Liver (tissue), 3 donors: ENCODE data around the gene EEFSEC.

Experiments used
- EGR1 ChIP-seq, 2 donors: IDR thresholded peaks; 2 replicates each; pipeline ENCODE4 v1.6.1; 2016 to 2018; ENCODE audit warnings: antibody characterized with exemption in 2 of 2, low read depth in 2 of 2
- FOXA2 ChIP-seq: IDR thresholded peaks from 2 replicates; pipeline ENCODE4 v1.6.1; 2016; ENCODE audit warnings: antibody characterized with exemption
- GABPA ChIP-seq, 2 donors: IDR thresholded peaks in 1 of 2; conservative IDR thresholded peaks in 1 of 2; 2 replicates each; pipeline ENCODE4 v1.6.1; 2016; ENCODE audit warnings: antibody characterized with exemption in 2 of 2, mild to moderate bottlenecking in 1 of 2, moderate library complexity in 1 of 2
- HNF4G ChIP-seq: IDR thresholded peaks from 2 replicates; pipeline ENCODE4 v1.6.1; 2016; ENCODE audit warnings: antibody characterized with exemption
- RAD21 ChIP-seq, 2 donors: IDR thresholded peaks; 2 replicates each; pipeline ENCODE4 v1.6.1; 2016; ENCODE audit warnings: antibody characterized with exemption in 2 of 2, mild to moderate bottlenecking in 2 of 2
- RXRA ChIP-seq, 2 donors: IDR thresholded peaks; 2 replicates each; pipeline ENCODE4 v1.6.1; 2017 to 2018; ENCODE audit warnings: antibody characterized with exemption in 2 of 2, mild to moderate bottlenecking in 1 of 2
- SP1 ChIP-seq: IDR thresholded peaks from 2 replicates; pipeline ENCODE4 v1.6.1; 2018; ENCODE audit warnings: antibody characterized with exemption, mild to moderate bottlenecking
- YY1 ChIP-seq: IDR thresholded peaks from 2 replicates; pipeline ENCODE4 v1.6.1; 2016; ENCODE audit warnings: antibody characterized with exemption, mild to moderate bottlenecking
- TF ChIP-seq, protein P1 (sequence below): fragments of 150-350 bp; IDR thresholded peaks from 2 replicates; pipeline ENCODE4 v1.5.1; 2017; ENCODE audit warnings: improper control_type of control experiment, low read depth, low read length; ENCODE audit not compliant: missing input control
- TF ChIP-seq, protein P2 (sequence below): IDR thresholded peaks from 2 replicates; pipeline ENCODE4 v1.6.1; 2016; ENCODE audit warnings: antibody characterized with exemption, mild to moderate bottlenecking
- TF ChIP-seq, protein P3 (sequence below): IDR thresholded peaks from 2 replicates; pipeline ENCODE4 v1.6.1; 2016; ENCODE audit warnings: antibody characterized with exemption
- TF ChIP-seq, protein P4 (sequence below): IDR thresholded peaks from 2 replicates; pipeline ENCODE4 v1.6.1; 2016; ENCODE audit warnings: antibody characterized with exemption
- TF ChIP-seq, protein P5 (sequence below): IDR thresholded peaks from 2 replicates; pipeline ENCODE4 v1.6.1; 2016; ENCODE audit warnings: antibody characterized with exemption
- donor health status: healthy.
- donor health status: healthy.

DNA sequence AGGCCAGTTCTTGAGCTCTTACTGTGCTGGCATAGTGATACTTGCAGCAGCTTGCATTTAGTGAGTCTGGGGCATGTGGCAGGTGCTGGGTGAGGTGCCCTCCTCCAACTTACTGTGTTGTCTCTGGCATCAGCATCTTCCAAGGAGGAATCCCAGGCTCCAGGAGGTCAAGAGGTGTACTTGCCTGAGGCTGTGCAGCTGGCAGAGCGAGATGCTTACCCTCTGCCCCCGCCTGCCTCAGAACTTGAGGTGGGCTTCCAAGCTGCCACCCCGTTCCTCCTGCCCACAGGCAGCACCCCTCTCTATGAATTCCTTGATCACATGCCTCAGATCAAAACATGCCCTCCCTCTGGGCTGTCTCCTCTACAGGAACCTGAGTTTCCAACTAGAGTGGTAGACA is 86.0 kb downstream of the EEFSEC start:
- TF ChIP-seq, protein P1, sequence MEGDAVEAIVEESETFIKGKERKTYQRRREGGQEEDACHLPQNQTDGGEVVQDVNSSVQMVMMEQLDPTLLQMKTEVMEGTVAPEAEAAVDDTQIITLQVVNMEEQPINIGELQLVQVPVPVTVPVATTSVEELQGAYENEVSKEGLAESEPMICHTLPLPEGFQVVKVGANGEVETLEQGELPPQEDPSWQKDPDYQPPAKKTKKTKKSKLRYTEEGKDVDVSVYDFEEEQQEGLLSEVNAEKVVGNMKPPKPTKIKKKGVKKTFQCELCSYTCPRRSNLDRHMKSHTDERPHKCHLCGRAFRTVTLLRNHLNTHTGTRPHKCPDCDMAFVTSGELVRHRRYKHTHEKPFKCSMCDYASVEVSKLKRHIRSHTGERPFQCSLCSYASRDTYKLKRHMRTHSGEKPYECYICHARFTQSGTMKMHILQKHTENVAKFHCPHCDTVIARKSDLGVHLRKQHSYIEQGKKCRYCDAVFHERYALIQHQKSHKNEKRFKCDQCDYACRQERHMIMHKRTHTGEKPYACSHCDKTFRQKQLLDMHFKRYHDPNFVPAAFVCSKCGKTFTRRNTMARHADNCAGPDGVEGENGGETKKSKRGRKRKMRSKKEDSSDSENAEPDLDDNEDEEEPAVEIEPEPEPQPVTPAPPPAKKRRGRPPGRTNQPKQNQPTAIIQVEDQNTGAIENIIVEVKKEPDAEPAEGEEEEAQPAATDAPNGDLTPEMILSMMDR: no peak
- TF ChIP-seq YY1: no peak
- no peak for TF ChIP-seq RXRA (IDR thresholded peaks at IDR 0.05)
- no peak for TF ChIP-seq RAD21 (IDR thresholded peaks at IDR 0.05)
- TF ChIP-seq, protein P2, sequence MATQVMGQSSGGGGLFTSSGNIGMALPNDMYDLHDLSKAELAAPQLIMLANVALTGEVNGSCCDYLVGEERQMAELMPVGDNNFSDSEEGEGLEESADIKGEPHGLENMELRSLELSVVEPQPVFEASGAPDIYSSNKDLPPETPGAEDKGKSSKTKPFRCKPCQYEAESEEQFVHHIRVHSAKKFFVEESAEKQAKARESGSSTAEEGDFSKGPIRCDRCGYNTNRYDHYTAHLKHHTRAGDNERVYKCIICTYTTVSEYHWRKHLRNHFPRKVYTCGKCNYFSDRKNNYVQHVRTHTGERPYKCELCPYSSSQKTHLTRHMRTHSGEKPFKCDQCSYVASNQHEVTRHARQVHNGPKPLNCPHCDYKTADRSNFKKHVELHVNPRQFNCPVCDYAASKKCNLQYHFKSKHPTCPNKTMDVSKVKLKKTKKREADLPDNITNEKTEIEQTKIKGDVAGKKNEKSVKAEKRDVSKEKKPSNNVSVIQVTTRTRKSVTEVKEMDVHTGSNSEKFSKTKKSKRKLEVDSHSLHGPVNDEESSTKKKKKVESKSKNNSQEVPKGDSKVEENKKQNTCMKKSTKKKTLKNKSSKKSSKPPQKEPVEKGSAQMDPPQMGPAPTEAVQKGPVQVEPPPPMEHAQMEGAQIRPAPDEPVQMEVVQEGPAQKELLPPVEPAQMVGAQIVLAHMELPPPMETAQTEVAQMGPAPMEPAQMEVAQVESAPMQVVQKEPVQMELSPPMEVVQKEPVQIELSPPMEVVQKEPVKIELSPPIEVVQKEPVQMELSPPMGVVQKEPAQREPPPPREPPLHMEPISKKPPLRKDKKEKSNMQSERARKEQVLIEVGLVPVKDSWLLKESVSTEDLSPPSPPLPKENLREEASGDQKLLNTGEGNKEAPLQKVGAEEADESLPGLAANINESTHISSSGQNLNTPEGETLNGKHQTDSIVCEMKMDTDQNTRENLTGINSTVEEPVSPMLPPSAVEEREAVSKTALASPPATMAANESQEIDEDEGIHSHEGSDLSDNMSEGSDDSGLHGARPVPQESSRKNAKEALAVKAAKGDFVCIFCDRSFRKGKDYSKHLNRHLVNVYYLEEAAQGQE: no peak
- TF ChIP-seq, protein P3, sequence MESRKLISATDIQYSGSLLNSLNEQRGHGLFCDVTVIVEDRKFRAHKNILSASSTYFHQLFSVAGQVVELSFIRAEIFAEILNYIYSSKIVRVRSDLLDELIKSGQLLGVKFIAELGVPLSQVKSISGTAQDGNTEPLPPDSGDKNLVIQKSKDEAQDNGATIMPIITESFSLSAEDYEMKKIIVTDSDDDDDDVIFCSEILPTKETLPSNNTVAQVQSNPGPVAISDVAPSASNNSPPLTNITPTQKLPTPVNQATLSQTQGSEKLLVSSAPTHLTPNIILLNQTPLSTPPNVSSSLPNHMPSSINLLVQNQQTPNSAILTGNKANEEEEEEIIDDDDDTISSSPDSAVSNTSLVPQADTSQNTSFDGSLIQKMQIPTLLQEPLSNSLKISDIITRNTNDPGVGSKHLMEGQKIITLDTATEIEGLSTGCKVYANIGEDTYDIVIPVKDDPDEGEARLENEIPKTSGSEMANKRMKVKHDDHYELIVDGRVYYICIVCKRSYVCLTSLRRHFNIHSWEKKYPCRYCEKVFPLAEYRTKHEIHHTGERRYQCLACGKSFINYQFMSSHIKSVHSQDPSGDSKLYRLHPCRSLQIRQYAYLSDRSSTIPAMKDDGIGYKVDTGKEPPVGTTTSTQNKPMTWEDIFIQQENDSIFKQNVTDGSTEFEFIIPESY: no peak
- TF ChIP-seq, protein P4, sequence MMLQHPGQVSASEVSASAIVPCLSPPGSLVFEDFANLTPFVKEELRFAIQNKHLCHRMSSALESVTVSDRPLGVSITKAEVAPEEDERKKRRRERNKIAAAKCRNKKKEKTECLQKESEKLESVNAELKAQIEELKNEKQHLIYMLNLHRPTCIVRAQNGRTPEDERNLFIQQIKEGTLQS: no peak
- no peak for TF ChIP-seq SP1
- TF ChIP-seq, protein P5, sequence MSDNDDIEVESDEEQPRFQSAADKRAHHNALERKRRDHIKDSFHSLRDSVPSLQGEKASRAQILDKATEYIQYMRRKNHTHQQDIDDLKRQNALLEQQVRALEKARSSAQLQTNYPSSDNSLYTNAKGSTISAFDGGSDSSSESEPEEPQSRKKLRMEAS: no peak
- no peak for TF ChIP-seq GABPA (IDR thresholded peaks at IDR 0.05 in 1 of 2, conservative IDR thresholded peaks at IDR 0.05 in 1 of 2)
- TF ChIP-seq EGR1 (IDR thresholded peaks at IDR 0.05; ENCODE audit: low read depth in 2 of 2): no peak
- TF ChIP-seq FOXA2: no peak
- TF ChIP-seq HNF4G: no peak
